Tibial nerve (tissue), 4 donors: ENCODE measurements around the gene ZBTB48. TPM values are rescaled to one million over a fixed set of nuclear protein-coding genes. Genes with fewer than 3 reads are reported as not detected.

Source experiments
- DNase-seq, 2 donors: peaks; one replicate each; pipeline ENCODE4 v3.0.0-alpha.2; 2019; ENCODE audit warnings: low spot score in 2 of 2
- H3K27ac ChIP-seq, 4 donors: fragments of 200-600 bp; sonication (generic) in 3 of 4; one replicate each; pipeline ENCODE4 v1.5.1; 2017 to 2019; ENCODE audit warnings: mild to moderate bottlenecking in 1 of 4
- H3K27me3 ChIP-seq, 2 donors: fragments of 200-600 bp; sonication (generic) in 1 of 2; one replicate each; pipeline versions ENCODE4 v1.5.1 to v1.6.0; 2017 to 2019
- H3K36me3 ChIP-seq, 3 donors: fragments of 200-600 bp; sonication (generic); one replicate each; pipeline ENCODE4 v1.5.1; 2018 to 2019
- H3K4me1 ChIP-seq, 4 donors: fragments of 200-600 bp; sonication (generic) in 3 of 4; one replicate each; pipeline ENCODE4 v1.5.1; 2017 to 2019
- H3K4me3 ChIP-seq, 4 donors: fragments of 200-600 bp; sonication (generic) in 3 of 4; one replicate each; pipeline ENCODE4 v1.5.1; 2017 to 2019; ENCODE audit warnings: mild to moderate bottlenecking in 1 of 4, moderate library complexity in 1 of 4
- H3K9me3 ChIP-seq, 4 donors: fragments of 200-600 bp; sonication (generic) in 3 of 4; one replicate each; pipeline ENCODE4 v1.5.1; 2017 to 2019
- EP300 ChIP-seq, 2 donors: sonication (generic); formaldehyde crosslinking; IDR thresholded peaks; one replicate each; pipeline ENCODE4 v1.6.1; 2017; ENCODE audit warnings: antibody characterized with exemption in 2 of 2, mild to moderate bottlenecking in 1 of 2
- POLR2A ChIP-seq, 2 donors: fragments of 450-650 bp; IDR thresholded peaks; one replicate each; pipeline ENCODE4 v1.6.1; 2017; ENCODE audit warnings: antibody characterized with exemption in 2 of 2, mild to moderate bottlenecking in 2 of 2, moderate library complexity in 2 of 2
- WGBS, 2 donors: methylation state at CpG; one replicate each; pipeline ENCODE4 v1.1.5; 2018; 5-methylcytosine and 5-hydroxymethylcytosine counted together
- total RNA-seq, 4 donors: library from RNA; depleted of rRNA; stranded (reverse); fragments of >200 nt; gene quantifications; one replicate each; pipeline ENCODE4 v1.1.0, GENCODE V29; 2016
- TF ChIP-seq, protein P1 (sequence below), 5 experiments: fragments of 200-600 bp in 3 of 5; fragments of 450-650 bp in 2 of 5; sonication (generic) in 3 of 5; IDR thresholded peaks; one replicate each; pipeline ENCODE4 v1.5.1; 2016 to 2019; ENCODE audit warnings: antibody characterized with exemption in 5 of 5, mild to moderate bottlenecking in 3 of 5, moderate library complexity in 2 of 5

The ZBTB48 gene
- total RNA-seq, 4 donors from 2014 or later = 27.5 to 41.1 (median 33.6) TPM

DNA sequence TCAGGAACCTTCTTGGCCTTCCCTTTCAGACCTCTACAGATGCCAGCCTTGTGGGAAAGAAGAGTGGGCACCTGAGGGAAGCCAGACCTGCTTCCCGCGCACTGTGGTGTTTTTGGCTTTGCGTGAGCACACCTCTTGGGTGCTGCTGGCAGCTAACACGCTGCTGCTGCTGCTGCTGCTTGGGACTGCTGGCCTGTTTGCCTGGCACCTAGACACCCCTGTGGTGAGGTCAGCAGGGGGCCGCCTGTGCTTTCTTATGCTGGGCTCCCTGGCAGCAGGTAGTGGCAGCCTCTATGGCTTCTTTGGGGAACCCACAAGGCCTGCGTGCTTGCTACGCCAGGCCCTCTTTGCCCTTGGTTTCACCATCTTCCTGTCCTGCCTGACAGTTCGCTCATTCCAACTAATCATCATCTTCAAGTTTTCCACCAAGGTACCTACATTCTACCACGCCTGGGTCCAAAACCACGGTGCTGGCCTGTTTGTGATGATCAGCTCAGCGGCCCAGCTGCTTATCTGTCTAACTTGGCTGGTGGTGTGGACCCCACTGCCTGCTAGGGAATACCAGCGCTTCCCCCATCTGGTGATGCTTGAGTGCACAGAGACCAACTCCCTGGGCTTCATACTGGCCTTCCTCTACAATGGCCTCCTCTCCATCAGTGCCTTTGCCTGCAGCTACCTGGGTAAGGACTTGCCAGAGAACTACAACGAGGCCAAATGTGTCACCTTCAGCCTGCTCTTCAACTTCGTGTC is 995 bp upstream of the ZBTB48 start:
- DNase-seq = no peak
- H3K27me3 ChIP-seq = no peaks in the 10 kb centered on the region
- no peaks in the 10 kb centered on the region for H3K9me3 ChIP-seq
- H3K4me3 ChIP-seq = peak overlapping the region; percentile 75 to 99 (median 90)
- WGBS, 2 donors = 89 to 92% methylated on average over 14 of the region's 14 CpGs
- H3K4me1 ChIP-seq = peaks cover 0 to 43% (median 26%) of the 10 kb centered on the region in 4 donors
- TF ChIP-seq, protein P1, sequence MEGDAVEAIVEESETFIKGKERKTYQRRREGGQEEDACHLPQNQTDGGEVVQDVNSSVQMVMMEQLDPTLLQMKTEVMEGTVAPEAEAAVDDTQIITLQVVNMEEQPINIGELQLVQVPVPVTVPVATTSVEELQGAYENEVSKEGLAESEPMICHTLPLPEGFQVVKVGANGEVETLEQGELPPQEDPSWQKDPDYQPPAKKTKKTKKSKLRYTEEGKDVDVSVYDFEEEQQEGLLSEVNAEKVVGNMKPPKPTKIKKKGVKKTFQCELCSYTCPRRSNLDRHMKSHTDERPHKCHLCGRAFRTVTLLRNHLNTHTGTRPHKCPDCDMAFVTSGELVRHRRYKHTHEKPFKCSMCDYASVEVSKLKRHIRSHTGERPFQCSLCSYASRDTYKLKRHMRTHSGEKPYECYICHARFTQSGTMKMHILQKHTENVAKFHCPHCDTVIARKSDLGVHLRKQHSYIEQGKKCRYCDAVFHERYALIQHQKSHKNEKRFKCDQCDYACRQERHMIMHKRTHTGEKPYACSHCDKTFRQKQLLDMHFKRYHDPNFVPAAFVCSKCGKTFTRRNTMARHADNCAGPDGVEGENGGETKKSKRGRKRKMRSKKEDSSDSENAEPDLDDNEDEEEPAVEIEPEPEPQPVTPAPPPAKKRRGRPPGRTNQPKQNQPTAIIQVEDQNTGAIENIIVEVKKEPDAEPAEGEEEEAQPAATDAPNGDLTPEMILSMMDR (IDR thresholded peaks at IDR 0.05) = no peak
- TF ChIP-seq EP300 (IDR thresholded peaks at IDR 0.05) (no peak), POLR2A (IDR thresholded peaks at IDR 0.05) (no peak)
- peak overlapping the region; percentile 94 to 99 (median 98) for H3K27ac ChIP-seq
- H3K36me3 ChIP-seq = peaks cover 0 to 9% (median 0%) of the 10 kb centered on the region in 3 donors

GRCh38 chr1:6580119-6580592 is 362 bp downstream of the ZBTB48 start:
- Histone ChIP-seq H3K4me3 (peak overlapping the region; percentile 75 to 99 (median 90)), H3K4me1 (peaks cover 0 to 43% (median 26%) of the 10 kb centered on the region in 4 donors), H3K36me3 (peaks cover 0 to 10% (median 0%) of the 10 kb centered on the region in 3 donors), H3K27me3 (no peaks in the 10 kb centered on the region), H3K27ac (peak overlapping the region; percentile 94 to 99 (median 98)), H3K9me3 (no peaks in the 10 kb centered on the region)
- no peak for DNase-seq
- TF ChIP-seq, protein P1 (IDR thresholded peaks at IDR 0.05) = no peak
- no peak for TF ChIP-seq EP300 (IDR thresholded peaks at IDR 0.05)
- TF ChIP-seq POLR2A (IDR thresholded peaks at IDR 0.05) = no peak
- WGBS, 2 donors = 0 to 1% methylated on average over 19 to 28 of the region's 30 CpGs

DNA sequence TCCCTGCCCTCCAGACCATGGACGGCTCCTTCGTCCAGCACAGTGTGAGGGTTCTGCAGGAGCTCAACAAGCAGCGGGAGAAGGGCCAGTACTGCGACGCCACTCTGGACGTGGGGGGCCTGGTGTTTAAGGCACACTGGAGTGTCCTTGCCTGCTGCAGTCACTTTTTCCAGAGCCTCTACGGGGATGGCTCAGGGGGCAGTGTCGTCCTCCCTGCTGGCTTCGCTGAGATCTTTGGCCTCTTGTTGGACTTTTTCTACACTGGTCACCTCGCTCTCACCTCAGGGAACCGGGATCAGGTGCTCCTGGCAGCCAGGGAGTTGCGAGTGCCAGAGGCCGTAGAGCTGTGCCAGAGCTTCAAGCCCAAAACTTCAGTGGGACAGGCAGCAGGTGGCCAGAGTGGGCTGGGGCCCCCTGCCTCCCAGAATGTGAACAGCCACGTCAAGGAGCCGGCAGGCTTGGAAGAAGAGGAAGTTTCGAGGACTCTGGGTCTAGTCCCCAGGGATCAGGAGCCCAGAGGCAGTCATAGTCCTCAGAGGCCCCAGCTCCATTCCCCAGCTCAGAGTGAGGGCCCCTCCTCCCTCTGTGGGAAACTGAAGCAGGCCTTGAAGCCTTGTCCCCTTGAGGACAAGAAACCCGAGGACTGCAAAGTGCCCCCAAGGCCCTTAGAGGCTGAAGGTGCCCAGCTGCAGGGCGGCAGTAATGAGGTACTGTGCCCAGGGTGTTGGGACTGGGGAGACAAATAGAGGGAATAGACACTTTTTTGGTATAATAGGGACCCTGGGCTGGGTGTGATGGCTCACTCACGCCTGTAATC is 1.0 kb downstream of the ZBTB48 start:
- no peak for TF ChIP-seq POLR2A (IDR thresholded peaks at IDR 0.05)
- TF ChIP-seq EP300 (IDR thresholded peaks at IDR 0.05) = no peak
- TF ChIP-seq, protein P1 (IDR thresholded peaks at IDR 0.05) = no peak
- no peaks in the 10 kb centered on the region for H3K9me3 ChIP-seq
- H3K36me3 ChIP-seq = peaks cover 0 to 16% (median 0%) of the 10 kb centered on the region in 3 donors
- peaks cover 0 to 43% (median 26%) of the 10 kb centered on the region in 4 donors for H3K4me1 ChIP-seq
- no peaks in the 10 kb centered on the region for H3K27me3 ChIP-seq
- H3K4me3 ChIP-seq = peak overlapping the region; percentile 75 to 99 (median 90)
- WGBS, 2 donors = 33 to 38% methylated on average over 19 of the region's 19 CpGs
- DNase-seq = no peak
- peak overlapping the region; percentile 94 to 99 (median 98) for H3K27ac ChIP-seq

DNA sequence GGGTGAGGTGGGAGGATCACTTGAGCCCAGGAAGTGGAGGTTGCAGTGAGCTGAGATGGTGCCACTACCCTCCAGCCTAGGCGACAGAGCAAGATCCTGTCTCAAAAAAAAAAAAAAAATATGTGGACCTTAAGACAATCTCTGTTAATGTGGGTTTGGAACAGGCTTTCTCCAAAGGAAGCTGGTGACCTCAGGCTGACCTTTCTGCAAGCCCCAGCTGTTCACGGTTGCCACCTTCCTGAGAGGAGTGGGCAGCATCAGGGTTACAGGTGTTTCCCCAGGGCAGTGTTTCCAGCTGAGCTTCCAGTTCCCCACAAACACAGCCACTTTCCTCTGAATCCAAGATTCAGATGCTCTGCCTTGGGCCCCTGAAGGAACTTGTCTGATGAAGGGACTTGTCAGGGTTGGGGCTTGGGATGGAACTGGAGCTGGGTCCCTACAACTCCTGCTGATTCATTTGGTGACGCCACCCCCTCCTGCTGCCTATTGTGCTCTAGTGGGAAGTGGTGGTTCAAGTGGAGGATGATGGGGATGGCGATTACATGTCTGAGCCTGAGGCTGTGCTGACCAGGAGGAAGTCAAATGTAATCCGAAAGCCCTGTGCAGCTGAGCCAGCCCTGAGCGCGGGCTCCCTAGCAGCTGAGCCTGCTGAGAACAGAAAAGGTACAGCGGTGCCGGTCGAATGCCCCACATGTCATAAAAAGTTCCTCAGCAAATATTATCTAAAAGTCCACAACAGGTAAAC is 1.9 kb downstream of the ZBTB48 start:
- H3K27me3 ChIP-seq = no peaks in the 10 kb centered on the region
- H3K27ac ChIP-seq = peak overlapping the region in 3 of 4 donors; percentile 97 to 99 (median 99)
- H3K4me1 ChIP-seq = peaks cover 0 to 47% (median 26%) of the 10 kb centered on the region in 4 donors
- H3K4me3 ChIP-seq = no peak overlapping the region
- H3K36me3 ChIP-seq = peaks cover 0 to 26% (median 0%) of the 10 kb centered on the region in 3 donors
- 66 to 70% methylated on average over 10 of the region's 10 CpGs for WGBS, 2 donors
- TF ChIP-seq POLR2A (IDR thresholded peaks at IDR 0.05) (no peak), EP300 (IDR thresholded peaks at IDR 0.05) (no peak)
- TF ChIP-seq, protein P1 (IDR thresholded peaks at IDR 0.05) = no peak
- H3K9me3 ChIP-seq = no peaks in the 10 kb centered on the region
- no peak for DNase-seq
